ENCODE results near the gene ADARB2. TPM values are rescaled to one million over a fixed set of nuclear protein-coding genes. Genes with fewer than 3 reads are reported as not detected.

ADARB2 gene
- total RNA-seq, 1 donor from 2014 or later = 0.19 TPM

GRCh38 chr10:1378473-1378872, 358.9 kb downstream of the ADARB2 start:
- no peak for DNase-seq (ENCODE audit: low read depth)

DNA sequence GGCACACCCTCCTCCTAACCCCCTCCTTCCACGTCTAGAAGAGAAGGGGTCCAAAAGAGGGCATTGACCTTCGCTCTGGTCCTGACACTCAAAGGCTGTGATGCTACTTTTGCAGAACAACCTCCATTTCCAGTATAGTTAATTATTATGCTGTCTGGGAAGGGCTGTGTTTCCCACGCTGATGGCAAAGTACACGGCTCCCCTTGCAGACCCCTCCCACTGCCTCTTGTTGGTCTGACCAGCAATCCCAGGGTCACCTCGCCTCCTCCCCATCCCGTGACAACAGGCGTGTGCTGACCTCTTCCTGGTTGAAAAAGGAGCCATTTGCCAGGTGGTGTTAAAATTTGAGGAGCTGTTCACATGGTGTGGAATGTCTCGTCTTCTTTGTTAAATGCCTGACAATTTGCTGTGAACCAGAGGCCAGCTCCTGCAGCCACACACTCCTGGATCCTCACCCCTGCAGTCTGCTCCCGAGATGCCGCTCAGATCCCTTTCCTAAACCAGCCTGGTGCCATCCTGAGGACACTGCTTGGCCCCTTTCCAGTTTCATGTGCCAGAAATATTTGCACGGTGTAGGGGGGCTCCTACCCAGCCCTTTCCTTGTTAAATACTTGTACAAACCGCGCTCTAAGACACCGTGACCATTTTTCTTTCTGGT, 359.5 kb downstream of the ADARB2 start:
- DNase-seq (ENCODE audit: low read depth) = no peak

- DNase-seq (ENCODE audit: low read depth) = no peak
Observed at GRCh38 chr10:1377231-1377630, 360.1 kb downstream of the ADARB2 start.

- DNase-seq (ENCODE audit: low read depth) = no peak
Observed at GRCh38 chr10:1376384-1376945, 360.9 kb downstream of the ADARB2 start.

DNA sequence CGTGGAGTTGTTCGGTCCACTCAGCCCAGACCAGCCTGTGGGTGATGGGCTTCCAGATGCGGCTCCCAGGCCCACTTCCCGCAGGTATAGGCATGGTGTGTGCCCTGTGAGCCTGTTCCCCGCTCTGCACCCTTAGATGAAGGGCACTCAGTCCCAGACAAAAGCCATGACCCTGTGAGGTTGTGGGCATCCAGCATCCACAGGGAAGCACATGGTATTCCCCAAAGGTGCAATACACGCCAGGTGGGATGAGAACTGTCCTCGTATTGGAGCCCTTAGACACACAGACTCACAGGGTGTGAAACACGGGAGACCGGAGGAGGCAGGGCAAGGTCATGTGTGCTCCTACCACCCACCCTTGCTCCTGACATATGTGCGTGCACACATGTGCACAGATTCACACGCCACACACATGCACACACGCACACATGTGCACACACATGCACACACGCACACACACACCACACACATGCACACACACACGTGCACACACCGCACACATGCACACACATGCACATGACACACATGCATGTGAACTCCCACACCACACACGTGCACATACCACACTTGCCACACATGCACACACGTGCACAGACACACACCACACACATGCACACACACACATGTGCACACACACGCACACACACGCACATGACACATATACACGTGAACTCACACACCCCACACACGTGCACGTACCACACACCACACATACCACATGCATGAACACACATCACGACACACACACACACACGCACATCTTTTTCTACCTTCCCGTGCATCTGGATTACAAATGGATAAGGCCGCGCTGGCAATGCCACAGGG, 361.8 kb downstream of the ADARB2 start:
- no peak for DNase-seq (ENCODE audit: low read depth)

DNA sequence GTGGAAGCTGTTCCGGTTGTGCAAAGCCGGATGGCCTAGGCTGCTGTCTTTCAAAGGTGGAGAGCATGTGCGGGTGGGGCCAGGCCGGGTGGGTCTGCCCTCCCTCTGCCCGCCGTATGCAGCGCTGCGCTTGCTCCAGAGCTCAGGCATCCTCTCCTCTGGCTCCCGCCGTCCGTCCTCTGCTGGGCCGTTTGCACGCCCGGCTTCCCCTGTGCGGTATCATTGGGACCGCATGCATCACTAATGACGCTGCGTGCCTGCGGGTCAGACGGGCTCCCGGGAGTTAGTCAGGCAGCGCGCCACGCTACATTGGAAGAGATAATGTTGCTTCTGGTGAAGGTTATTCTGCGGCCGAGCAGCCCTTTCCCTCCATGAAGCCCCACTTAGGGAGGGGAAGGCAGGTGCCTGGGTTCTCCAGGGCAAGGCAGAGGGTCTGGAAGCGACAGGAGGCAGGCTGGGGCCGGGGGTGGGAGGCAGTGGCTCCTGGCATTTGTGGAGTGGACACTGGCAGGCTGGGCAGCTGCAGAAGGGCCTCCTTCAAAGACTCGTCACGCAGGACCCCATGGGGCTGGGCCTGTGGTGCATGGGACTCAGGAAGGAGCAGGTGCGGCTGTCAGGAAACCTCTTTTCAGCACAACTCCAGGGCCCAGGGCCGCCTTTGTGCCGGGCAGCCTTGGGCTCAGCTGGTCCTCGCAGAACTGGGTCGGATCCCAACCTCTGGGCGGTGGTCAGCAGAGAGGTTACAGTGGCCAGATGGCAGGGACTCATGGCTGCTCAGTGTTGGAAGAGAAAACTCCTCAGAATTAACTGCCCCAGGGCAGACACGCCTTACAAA, 362.6 kb downstream of the ADARB2 start:
- DNase-seq (ENCODE audit: low read depth) = no peak

DNA sequence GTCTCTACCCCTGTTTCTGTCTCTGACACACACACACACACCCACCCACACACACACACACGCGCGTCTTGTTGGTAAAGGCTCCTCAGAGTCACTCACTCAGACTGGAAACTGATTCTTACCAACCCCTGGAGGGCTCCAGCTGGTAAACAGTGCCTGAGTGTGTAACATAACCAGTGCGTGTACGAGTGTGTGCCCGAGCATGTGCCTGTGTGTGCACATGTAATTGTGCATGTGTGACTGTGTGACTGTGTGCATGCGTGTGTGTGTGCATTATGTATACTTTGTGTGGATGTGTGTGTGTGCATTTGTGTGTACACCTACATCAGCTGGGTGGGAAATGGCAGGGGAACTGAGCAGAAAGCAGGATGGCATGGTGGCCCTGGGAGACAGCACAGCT, 364.0 kb downstream of the ADARB2 start:
- DNase-seq (ENCODE audit: low read depth) = no peak

GRCh38 chr10:1372212-1372611, 365.1 kb downstream of the ADARB2 start:
- DNase-seq (ENCODE audit: low read depth) = no peak

DNA sequence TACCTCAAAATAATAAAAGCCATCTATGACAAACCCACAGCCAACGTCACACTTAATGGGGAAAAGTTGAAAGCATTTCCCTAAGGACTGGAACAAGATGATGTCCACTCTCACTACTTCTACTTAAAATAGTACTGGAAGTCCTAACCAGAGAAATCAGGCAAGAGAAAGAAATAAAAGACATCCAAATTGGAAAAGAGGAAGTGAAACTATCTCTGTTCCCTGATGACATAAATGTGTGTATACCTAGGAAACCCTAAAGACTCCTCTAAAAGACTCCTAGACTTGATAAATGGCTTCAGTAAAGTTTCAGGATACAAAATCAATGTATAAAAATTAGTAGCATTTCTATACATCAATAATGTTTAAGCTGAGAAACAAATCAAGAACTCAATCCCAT, 367.0 kb downstream of the ADARB2 start:
- no peak for DNase-seq (ENCODE audit: low read depth)

DNA sequence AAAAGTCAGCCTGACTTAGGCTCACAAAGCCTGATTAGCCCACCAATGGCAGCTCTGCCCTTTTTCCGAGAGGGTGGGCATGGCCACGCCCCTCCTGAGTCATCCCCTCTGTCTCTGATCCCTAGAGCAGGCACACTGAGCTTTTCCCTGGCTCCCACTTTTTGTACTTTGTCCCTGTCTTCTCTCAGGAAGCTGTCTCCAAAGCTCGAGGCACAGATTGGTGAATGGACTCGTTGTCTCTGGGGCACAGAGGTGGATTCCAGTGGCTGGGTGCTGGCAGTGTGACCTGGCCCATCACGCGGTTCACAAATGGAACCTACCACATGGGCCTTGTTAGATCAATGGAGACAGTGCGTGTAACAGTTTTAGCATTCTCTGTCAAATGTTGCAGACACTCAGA, 367.7 kb downstream of the ADARB2 start:
- DNase-seq (ENCODE audit: low read depth) = no peak

- DNase-seq (ENCODE audit: low read depth) = no peak
Observed at GRCh38 chr10:1369197-1369596, 368.1 kb downstream of the ADARB2 start.

GRCh38 chr10:1368842-1369171, 368.5 kb downstream of the ADARB2 start:
- DNase-seq (ENCODE audit: low read depth) = peak; percentile 2

DNA sequence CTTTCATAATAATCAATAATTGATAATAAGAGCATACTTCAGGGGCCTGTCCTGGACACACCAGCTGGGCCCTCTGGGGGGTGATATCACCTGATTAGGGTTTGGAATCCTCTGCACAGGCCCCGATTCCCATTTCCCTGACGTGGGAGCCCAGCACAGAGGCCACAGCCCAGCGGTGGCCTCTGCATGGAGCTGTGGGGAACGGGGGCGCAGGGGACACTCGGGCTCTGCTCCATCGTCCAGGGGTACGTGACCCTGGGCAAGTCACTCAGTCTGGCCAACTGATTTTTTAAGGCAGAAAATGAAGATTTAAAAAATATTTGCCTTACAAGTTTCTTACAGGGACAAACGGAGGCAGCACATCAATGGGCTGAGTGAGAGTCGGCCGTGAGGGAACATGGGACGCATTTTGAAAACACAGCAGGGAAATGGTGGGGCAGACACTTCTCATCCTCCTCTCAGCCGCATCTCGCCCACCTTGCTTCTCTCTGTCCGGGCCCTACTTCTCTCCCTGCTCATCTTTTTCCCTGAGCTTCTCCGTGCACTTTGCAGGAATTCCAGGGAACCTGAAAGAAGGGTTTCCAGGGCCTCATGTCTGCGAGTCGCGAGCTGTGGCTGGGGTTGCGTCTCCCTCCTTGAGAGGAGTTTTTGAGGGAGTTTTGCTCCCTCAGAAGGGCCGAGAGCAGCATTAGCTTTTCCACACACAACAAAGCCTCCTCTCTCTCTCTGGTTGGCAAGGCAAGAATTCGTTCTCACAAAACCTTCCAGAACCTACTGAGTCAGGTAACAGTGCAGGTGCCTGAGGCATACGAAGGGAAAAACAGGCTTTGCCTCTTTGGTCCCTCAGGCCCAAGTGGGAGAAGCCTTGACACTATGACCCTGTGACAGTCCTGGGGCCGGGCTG, 369.1 kb downstream of the ADARB2 start:
- no peak for DNase-seq (ENCODE audit: low read depth)

DNA sequence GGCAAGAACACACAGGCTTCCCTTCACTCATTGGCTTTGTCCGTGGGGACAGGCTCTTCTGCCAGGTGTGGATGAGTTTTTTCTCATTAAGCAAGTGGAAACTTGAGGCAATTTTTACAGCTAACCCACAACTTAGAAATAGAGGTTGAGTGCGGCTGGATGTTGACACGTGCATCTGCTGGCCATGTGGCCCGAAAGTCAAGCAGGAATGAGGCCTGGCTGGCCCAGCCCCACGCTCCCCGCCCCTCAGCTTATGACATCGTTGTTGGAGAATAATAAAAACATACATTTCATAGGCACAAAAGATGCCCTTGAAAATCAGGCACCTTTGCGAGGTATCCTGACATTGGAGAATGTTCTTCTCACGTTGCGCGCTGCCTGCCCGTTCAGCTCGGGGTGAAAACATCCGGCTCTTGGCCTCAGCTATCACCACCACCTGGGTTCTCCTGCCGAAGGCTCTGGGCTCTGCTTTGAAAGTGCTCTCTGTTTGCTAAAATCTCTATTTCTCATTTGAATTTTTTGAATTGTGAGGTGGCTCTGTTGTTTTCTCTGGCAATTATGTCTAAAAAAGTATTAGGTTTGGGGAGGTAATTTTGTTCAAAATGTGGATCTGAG, 370.4 kb downstream of the ADARB2 start:
- no peak for DNase-seq (ENCODE audit: low read depth)

GRCh38 chr10:1366322-1366691, 371.0 kb downstream of the ADARB2 start:
- DNase-seq (ENCODE audit: low read depth) = no peak

DNA sequence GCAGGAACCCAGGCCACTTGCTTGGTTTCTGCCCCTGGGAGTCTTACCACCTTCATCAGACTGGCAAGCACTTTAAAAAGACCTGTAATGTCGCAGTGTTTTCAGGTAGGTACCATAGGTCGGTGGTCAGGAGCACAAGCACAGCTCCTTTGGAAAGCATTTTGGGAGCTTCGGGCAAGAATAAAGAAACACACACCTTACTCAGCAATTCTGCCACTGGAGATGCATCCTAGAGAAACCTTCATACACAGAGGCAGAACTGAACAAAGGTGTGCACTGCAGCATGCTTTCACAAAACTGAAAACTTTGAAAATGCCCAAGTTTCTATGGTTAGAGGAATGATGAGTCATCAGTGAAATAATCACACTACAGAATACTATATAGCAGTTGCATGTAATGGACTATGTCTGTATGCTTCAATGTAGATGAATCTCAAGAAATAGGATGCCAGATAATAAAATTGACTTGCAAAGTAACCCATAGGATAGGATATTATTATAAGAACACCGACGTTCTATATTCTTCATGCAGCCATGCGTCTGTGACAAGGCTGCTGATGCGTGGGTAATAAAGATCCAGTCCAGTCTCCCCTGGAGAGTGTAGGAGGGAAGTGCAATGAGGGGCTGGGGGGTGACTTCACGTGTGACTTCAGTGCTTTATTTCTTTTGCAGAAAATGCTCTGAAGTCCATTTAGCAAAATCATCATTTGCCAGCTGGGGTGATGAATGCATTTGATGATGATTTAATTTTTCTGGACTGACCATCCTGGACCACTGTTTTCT, 371.6 kb downstream of the ADARB2 start:
- DNase-seq (ENCODE audit: low read depth) = no peak

DNA sequence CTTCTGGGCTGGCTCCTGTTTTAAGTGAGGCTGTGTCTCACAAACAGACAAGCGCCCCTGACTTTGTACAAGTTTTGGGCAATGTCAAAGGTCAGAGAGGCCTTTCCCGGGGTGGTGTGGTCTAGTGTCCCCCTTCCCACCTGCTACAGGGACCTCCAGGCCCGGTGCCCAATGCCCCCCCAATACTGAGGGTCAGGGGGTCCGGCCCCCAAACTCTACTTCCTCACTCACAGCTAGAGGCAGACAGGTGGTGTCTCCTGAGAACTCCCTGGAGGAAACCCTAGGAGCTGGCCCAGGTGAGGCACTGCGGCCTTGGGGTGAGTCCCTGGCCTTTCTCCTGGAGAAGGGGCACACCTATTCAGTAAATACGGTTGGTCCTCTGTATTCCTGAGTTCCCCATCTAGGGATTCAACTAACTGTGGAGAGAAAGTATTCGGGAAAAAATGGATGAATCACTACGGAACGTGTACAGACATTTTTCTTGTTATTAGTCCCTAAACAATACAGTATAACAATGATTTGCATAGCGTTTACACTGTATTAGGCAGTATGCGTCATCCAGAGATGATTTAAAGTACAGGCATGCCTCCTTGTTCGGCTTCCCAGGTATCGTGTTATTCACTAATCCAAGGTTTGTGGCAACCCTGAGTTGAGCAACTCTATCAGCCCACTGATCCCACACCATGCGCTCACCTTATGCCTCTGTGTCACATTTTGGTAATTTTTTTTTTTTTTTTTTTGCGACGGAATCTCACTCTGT, 373.0 kb downstream of the ADARB2 start:
- DNase-seq (ENCODE audit: low read depth) = no peak

- DNase-seq (ENCODE audit: low read depth) = no peak
Observed at GRCh38 chr10:1363446-1364121, 373.7 kb downstream of the ADARB2 start.

Data from myocyte (in vitro differentiated cells).